HepG2 (cell line): ENCODE measurements around the gene TAOK3. TPM values are rescaled to one million over a fixed set of nuclear protein-coding genes. Genes with fewer than 3 reads are reported as not detected.

Experiments used
- ATAC-seq: fragments of 200-7000 bp; cut with Tn5 transposase; 3 replicates; pipeline ENCODE4 v1.9.1; 2020; ENCODE audit warnings: mild to moderate bottlenecking, moderate library complexity
- BruUV-seq: library from RNA; stranded (reverse); fragments of 400-500 nt; replicated peaks from 2 replicates; lab custom pipeline; 2021; lab: Mats Ljungman, UMichigan
- CTCF ChIA-PET: fragments of 300-600 bp; formaldehyde crosslinking; extraction: SDS; loops from one replicate; lab custom pipeline; 2021; ENCODE audit warnings: low total read pairs, inconsistent platforms, low intra/inter-chr PET ratio; lab: Yijun Ruan, JAX
- POLR2A ChIA-PET: fragments of 350-600 bp; sonication (Branson Sonifier 250); formaldehyde crosslinking; loops from one replicate; lab custom pipeline; 2020; ENCODE audit warnings: antibody characterized with exemption, inconsistent platforms; lab: Yijun Ruan, JAX
- DNase-seq: peaks from one replicate; pipeline ENCODE4 v3.0.0-alpha.2; 2015; ENCODE audit warnings: low spot score
- FAIRE-seq: peaks from 3 replicates; lab custom pipeline; 2011; peaks lifted over from hg19 to GRCh38; lab: Jason Lieb, UNC
- H2AFZ ChIP-seq: one replicate; pipeline ENCODE4 v1.6.1; 2011; ENCODE audit warnings: low read length, inconsistent platforms
- H3K27ac ChIP-seq: fragments of 300-600 bp; 3 replicates; pipeline ENCODE4 v1.8.0; 2011; ENCODE audit warnings: mixed run types, mild to moderate bottlenecking, mixed read lengths, low read length, inconsistent platforms; ENCODE audit not compliant: insufficient read depth; ENCODE audit errors: extremely low read length
- H3K27me3 ChIP-seq, 2 experiments: fragments of 200-600 bp in 1 of 2; 2 replicates in 1 of 2; 3 replicates in 1 of 2; pipeline versions ENCODE4 v1.6.0 to v1.8.0; 2011; ENCODE audit warnings: low read length in 2 of 2, mild to moderate bottlenecking in 2 of 2, moderate library complexity in 2 of 2, inconsistent platforms in 1 of 2; ENCODE audit not compliant: insufficient read depth in 2 of 2, control insufficient read depth in 1 of 2
- H3K36me3 ChIP-seq, 2 experiments: fragments of 200-600 bp in 1 of 2; replicated peaks in 1 of 2; 2 replicates in 1 of 2; 3 replicates in 1 of 2; pipeline versions ENCODE4 v1.5.1 to v1.8.0; 2011; ENCODE audit warnings: low read length in 2 of 2, inconsistent platforms in 1 of 2; ENCODE audit not compliant: insufficient read depth in 2 of 2, control insufficient read depth in 1 of 2
- H3K4me1 ChIP-seq: 2 replicates; pipeline ENCODE4 v1.5.1; 2012; ENCODE audit warnings: low read length, inconsistent platforms; ENCODE audit not compliant: insufficient read depth
- H3K4me2 ChIP-seq: 2 replicates; pipeline ENCODE4 v1.6.0; 2011; ENCODE audit warnings: low read depth, low read length, inconsistent platforms
- H3K4me3 ChIP-seq, 3 experiments: fragments of 200-600 bp in 1 of 3; sonication (generic), shearing (Covaris generic) in 1 of 3; replicated peaks in 1 of 3; 2 replicates each; pipeline ENCODE4 v1.5.1; 2011 to 2016; ENCODE audit warnings: low read length in 3 of 3, inconsistent platforms in 2 of 3, low read depth in 2 of 3, mild to moderate bottlenecking in 2 of 3, control low read depth in 1 of 3, mixed read lengths in 1 of 3; ENCODE audit not compliant: insufficient read depth in 1 of 3
- H3K79me2 ChIP-seq: one replicate; pipeline ENCODE4 v1.6.1; 2011; ENCODE audit warnings: low read length, inconsistent platforms; ENCODE audit not compliant: insufficient read depth
- H3K9ac ChIP-seq: 2 replicates; pipeline ENCODE4 v1.6.0; 2011; ENCODE audit warnings: mild to moderate bottlenecking, low read depth, low read length, inconsistent platforms; ENCODE audit not compliant: insufficient read depth
- H3K9me3 ChIP-seq: 2 replicates; pipeline ENCODE4 v1.5.1; 2012; ENCODE audit warnings: mild to moderate bottlenecking, low read length
- H4K20me1 ChIP-seq: 2 replicates; pipeline ENCODE4 v1.6.0; 2011; ENCODE audit warnings: inconsistent platforms, mild to moderate bottlenecking, low read length, moderate library complexity; ENCODE audit not compliant: insufficient read depth
- AKAP8 ChIP-seq: sonication (generic); formaldehyde crosslinking; IDR thresholded peaks from 2 replicates; pipeline ENCODE4 v1.5.1; 2020; ENCODE audit warnings: mild to moderate bottlenecking, missing genetic modification reagents
- KAT2B ChIP-seq: fragments of 150-350 bp; IDR thresholded peaks from 2 replicates; pipeline ENCODE4 v1.6.1; 2014; ENCODE audit warnings: low read depth, low read length, borderline replicate concordance
- KDM5B ChIP-seq: sonication (generic); formaldehyde crosslinking; IDR thresholded peaks from 2 replicates; pipeline ENCODE4 v1.4.0; 2020; ENCODE audit warnings: missing genetic modification reagents, mild to moderate bottlenecking, borderline replicate concordance
- SOX6 ChIP-seq, 2 experiments: fragments of 450-650 bp in 1 of 2; sonication (generic) in 1 of 2; formaldehyde crosslinking in 1 of 2; IDR thresholded peaks; 2 replicates each; pipeline versions ENCODE4 v1.4.0 to v1.6.1; 2017 to 2020; ENCODE audit warnings: antibody characterized with exemption in 1 of 2, mild to moderate bottlenecking in 1 of 2, missing genetic modification reagents in 1 of 2
- ZKSCAN1 ChIP-seq: fragments of 150-350 bp; IDR thresholded peaks from 2 replicates; pipeline ENCODE4 v1.6.1; 2014; ENCODE audit warnings: low read length
- ZNF382 ChIP-seq: sonication (generic); formaldehyde crosslinking; IDR thresholded peaks from 2 replicates; pipeline ENCODE4 v1.5.0; 2020; ENCODE audit warnings: missing genetic modification reagents, mild to moderate bottlenecking, borderline replicate concordance
- ZNF567 ChIP-seq: sonication (generic); formaldehyde crosslinking; IDR thresholded peaks from 2 replicates; pipeline ENCODE4 v1.8.1; 2023; ENCODE audit warnings: mild to moderate bottlenecking, missing genetic modification reagents, borderline replicate concordance
- ZNF605 ChIP-seq: sonication (generic); formaldehyde crosslinking; IDR thresholded peaks from 2 replicates; pipeline ENCODE4 v1.8.0; 2022; ENCODE audit warnings: mild to moderate bottlenecking, missing genetic modification reagents
- WGBS: methylation state at CpG from one replicate; pipeline ENCODE4 v1.1.6; 2017; ENCODE audit warnings: low lambda C conversion rate; 5-methylcytosine and 5-hydroxymethylcytosine counted together
- in situ Hi-C: cut with HindIII; loops from 2 replicates; pipeline ENCODE4 v1.10.0; 2017; ENCODE audit warnings: low pct_unique_long_range_greater_than_20kb; ENCODE audit not compliant: extremely low pct_ligation_motif_present
- intact Hi-C: fragments of 100-400 bp; cut with micrococcal nuclease; formaldehyde crosslinking; loops from one replicate; pipeline ENCODE4 v1.10.0; 2022; ENCODE audit not compliant: unreplicated experiment
- polyA plus RNA-seq, 8 experiments: library from polyadenylated mRNA; depleted of rRNA in 3 of 8; stranded (reverse) in 7 of 8; unstranded in 1 of 8; fragments of >200 nt; fragmentation: Illumina TruSeq in 4 of 8; extraction: Trizol in 4 of 8; gene quantifications; 2 replicates each; pipeline versions ENCODE4 v1.2.1 to v1.2.3, GENCODE V29; 2011 to 2016; ENCODE audit warnings: low read depth in 4 of 8, missing spikeins in 1 of 8, mixed read lengths in 1 of 8; ENCODE audit not compliant: insufficient read depth in 1 of 8
- total RNA-seq, 5 experiments: library from RNA; depleted of rRNA; stranded (reverse); fragments of >200 nt; fragmentation: Illumina TruSeq; extraction: Trizol; gene quantifications; 2 replicates each; pipeline ENCODE4 v1.2.3, GENCODE V29; 2016; ENCODE audit warnings: low read depth in 1 of 5
- TF ChIP-seq, protein P1 (sequence below): sonication (generic); formaldehyde crosslinking; IDR thresholded peaks from 2 replicates; pipeline ENCODE4 v1.9.0; 2021; ENCODE audit warnings: mild to moderate bottlenecking, missing genetic modification reagents
- TF ChIP-seq, protein P2 (sequence below): IDR thresholded peaks from 2 replicates; pipeline ENCODE4 v1.6.1; 2016; ENCODE audit warnings: low read depth, missing genetic modification reagents, missing compliant biosample characterization

The TAOK3 gene
- total and polyA plus RNA-seq, 2 of the 13 experiments (the other 11 are each of a cell fraction or from before 2014, with no cell fraction given): 10.4 to 12.3 TPM

DNA sequence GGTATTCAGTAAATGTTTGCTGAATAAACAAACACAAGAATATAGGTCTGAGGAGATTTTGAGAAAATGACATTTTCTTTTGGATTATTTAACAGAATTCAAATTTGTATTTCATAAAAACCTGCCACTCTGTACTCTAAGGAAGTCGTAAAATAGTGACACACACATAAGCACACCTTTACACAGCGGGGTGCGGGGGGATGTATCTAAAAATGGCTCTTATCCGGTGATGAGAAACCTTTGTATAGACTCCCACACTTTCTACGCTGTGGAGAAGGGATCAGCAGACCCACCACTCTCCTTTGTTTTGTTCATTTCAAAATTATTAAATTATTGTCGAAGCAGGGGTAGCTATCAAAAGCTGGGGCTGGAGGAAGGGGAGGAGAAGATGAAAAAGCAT, 178.7 kb downstream of the TAOK3 start:
- POLR2A ChIA-PET: no interaction called here
- no peak for TF ChIP-seq ZKSCAN1
- TF ChIP-seq, protein P1, sequence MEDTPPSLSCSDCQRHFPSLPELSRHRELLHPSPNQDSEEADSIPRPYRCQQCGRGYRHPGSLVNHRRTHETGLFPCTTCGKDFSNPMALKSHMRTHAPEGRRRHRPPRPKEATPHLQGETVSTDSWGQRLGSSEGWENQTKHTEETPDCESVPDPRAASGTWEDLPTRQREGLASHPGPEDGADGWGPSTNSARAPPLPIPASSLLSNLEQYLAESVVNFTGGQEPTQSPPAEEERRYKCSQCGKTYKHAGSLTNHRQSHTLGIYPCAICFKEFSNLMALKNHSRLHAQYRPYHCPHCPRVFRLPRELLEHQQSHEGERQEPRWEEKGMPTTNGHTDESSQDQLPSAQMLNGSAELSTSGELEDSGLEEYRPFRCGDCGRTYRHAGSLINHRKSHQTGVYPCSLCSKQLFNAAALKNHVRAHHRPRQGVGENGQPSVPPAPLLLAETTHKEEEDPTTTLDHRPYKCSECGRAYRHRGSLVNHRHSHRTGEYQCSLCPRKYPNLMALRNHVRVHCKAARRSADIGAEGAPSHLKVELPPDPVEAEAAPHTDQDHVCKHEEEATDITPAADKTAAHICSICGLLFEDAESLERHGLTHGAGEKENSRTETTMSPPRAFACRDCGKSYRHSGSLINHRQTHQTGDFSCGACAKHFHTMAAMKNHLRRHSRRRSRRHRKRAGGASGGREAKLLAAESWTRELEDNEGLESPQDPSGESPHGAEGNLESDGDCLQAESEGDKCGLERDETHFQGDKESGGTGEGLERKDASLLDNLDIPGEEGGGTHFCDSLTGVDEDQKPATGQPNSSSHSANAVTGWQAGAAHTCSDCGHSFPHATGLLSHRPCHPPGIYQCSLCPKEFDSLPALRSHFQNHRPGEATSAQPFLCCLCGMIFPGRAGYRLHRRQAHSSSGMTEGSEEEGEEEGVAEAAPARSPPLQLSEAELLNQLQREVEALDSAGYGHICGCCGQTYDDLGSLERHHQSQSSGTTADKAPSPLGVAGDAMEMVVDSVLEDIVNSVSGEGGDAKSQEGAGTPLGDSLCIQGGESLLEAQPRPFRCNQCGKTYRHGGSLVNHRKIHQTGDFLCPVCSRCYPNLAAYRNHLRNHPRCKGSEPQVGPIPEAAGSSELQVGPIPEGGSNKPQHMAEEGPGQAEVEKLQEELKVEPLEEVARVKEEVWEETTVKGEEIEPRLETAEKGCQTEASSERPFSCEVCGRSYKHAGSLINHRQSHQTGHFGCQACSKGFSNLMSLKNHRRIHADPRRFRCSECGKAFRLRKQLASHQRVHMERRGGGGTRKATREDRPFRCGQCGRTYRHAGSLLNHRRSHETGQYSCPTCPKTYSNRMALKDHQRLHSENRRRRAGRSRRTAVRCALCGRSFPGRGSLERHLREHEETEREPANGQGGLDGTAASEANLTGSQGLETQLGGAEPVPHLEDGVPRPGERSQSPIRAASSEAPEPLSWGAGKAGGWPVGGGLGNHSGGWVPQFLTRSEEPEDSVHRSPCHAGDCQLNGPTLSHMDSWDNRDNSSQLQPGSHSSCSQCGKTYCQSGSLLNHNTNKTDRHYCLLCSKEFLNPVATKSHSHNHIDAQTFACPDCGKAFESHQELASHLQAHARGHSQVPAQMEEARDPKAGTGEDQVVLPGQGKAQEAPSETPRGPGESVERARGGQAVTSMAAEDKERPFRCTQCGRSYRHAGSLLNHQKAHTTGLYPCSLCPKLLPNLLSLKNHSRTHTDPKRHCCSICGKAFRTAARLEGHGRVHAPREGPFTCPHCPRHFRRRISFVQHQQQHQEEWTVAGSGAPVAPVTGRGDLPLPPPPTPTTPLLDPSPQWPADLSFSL (CRISPR knock-in tag): no peak
- no peak for TF ChIP-seq AKAP8 (CRISPR knock-in tag)
- TF ChIP-seq ZNF567 (CRISPR knock-in tag): no peak
- TF ChIP-seq KDM5B (CRISPR knock-in tag): no peak
- TF ChIP-seq ZNF382 (CRISPR knock-in tag): no peak
- TF ChIP-seq ZNF605 (CRISPR knock-in tag): no peak
- TF ChIP-seq SOX6 (IDR thresholded peaks at IDR 0.05): no peak
- no peak for TF ChIP-seq SOX6 (CRISPR knock-in tag; IDR thresholded peaks at IDR 0.05)
- TF ChIP-seq, protein P2, sequence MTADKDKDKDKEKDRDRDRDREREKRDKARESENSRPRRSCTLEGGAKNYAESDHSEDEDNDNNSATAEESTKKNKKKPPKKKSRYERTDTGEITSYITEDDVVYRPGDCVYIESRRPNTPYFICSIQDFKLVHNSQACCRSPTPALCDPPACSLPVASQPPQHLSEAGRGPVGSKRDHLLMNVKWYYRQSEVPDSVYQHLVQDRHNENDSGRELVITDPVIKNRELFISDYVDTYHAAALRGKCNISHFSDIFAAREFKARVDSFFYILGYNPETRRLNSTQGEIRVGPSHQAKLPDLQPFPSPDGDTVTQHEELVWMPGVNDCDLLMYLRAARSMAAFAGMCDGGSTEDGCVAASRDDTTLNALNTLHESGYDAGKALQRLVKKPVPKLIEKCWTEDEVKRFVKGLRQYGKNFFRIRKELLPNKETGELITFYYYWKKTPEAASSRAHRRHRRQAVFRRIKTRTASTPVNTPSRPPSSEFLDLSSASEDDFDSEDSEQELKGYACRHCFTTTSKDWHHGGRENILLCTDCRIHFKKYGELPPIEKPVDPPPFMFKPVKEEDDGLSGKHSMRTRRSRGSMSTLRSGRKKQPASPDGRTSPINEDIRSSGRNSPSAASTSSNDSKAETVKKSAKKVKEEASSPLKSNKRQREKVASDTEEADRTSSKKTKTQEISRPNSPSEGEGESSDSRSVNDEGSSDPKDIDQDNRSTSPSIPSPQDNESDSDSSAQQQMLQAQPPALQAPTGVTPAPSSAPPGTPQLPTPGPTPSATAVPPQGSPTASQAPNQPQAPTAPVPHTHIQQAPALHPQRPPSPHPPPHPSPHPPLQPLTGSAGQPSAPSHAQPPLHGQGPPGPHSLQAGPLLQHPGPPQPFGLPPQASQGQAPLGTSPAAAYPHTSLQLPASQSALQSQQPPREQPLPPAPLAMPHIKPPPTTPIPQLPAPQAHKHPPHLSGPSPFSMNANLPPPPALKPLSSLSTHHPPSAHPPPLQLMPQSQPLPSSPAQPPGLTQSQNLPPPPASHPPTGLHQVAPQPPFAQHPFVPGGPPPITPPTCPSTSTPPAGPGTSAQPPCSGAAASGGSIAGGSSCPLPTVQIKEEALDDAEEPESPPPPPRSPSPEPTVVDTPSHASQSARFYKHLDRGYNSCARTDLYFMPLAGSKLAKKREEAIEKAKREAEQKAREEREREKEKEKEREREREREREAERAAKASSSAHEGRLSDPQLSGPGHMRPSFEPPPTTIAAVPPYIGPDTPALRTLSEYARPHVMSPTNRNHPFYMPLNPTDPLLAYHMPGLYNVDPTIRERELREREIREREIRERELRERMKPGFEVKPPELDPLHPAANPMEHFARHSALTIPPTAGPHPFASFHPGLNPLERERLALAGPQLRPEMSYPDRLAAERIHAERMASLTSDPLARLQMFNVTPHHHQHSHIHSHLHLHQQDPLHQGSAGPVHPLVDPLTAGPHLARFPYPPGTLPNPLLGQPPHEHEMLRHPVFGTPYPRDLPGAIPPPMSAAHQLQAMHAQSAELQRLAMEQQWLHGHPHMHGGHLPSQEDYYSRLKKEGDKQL (CRISPR knock-in tag): no peak
- TF ChIP-seq KAT2B: no peak
- TF ChIP-seq, all 625 proteins: peak for 0
- Histone ChIP-seq H4K20me1 (no peaks in the 10 kb centered on the region), H3K4me2 (no peak overlapping the region), H3K27me3 (no peaks in the 10 kb centered on the region), H3K4me3 (no peak overlapping the region), H3K27ac (no peak overlapping the region), H3K9ac (no peak overlapping the region), H2AFZ (no peak overlapping the region), H3K36me3 (peaks cover 2 to 17% of the 10 kb centered on the region in 2 experiments; a peak in 1 of 5 replicates), H3K9me3 (no peaks in the 10 kb centered on the region), H3K4me1 (no peaks in the 10 kb centered on the region), H3K79me2 (no peaks in the 10 kb centered on the region)
- ATAC-seq (no peak), DNase-seq (no peak), FAIRE-seq (no peak)
- no TSS peak for BruUV-seq
- CTCF ChIA-PET: no interaction called here
- intact Hi-C loops (no loop called here), in situ Hi-C loops (no loop called here)
- 93% methylated on average over 6 of the region's 6 CpGs for WGBS
